ENCODE data around the gene CMTR1. TPM values are rescaled to one million over a fixed set of nuclear protein-coding genes. Genes with fewer than 3 reads are reported as not detected.
"Not testable (repeated sequence)": the region's sequence is repeated elsewhere in the genome, so short reads cannot be mapped to it uniquely, and the experiment has no call there.

CMTR1 gene
- total RNA-seq, 1 donor from 2014 or later = 25.4 TPM

- no peak for DNase-seq (ENCODE audit: low read depth in 2 of 2)
Observed at GRCh38 chr6:37491171-37491829, 58.3 kb downstream of the CMTR1 start.

- no peak for DNase-seq (ENCODE audit: low read depth in 2 of 2)
Observed at GRCh38 chr6:37491830-37492208, 58.8 kb downstream of the CMTR1 start.

GRCh38 chr6:37492236-37492972 is 59.4 kb downstream of the CMTR1 start:
- no peak for DNase-seq (ENCODE audit: low read depth in 2 of 2)

- DNase-seq (ENCODE audit: low read depth in 2 of 2) = no peak
Observed at GRCh38 chr6:37492991-37493660, 60.1 kb downstream of the CMTR1 start.

- no peak for DNase-seq (ENCODE audit: low read depth in 2 of 2)
Observed at GRCh38 chr6:37493661-37493995, 60.6 kb downstream of the CMTR1 start.

- DNase-seq (ENCODE audit: low read depth in 2 of 2) = no peak
Observed at GRCh38 chr6:37495244-37495934, 62.4 kb downstream of the CMTR1 start.

GRCh38 chr6:37496951-37497885 is 64.2 kb downstream of the CMTR1 start:
- DNase-seq (ENCODE audit: low read depth in 2 of 2) = no peak

GRCh38 chr6:37499433-37500293 is 66.6 kb downstream of the CMTR1 start, which contains the start of gene CCDC167:
Gene CCDC167, minus strand, starts transcription at chr6:37499893. Its CDS starts 30 bp downstream, at chr6:37499863.
- DNase-seq (ENCODE audit: low read depth in 2 of 2) = peak; percentile 97

- no peak for DNase-seq (ENCODE audit: low read depth in 2 of 2)
Observed at GRCh38 chr6:37500294-37500608, 67.2 kb downstream of the CMTR1 start.

GRCh38 chr6:37500904-37501303 is 67.9 kb downstream of the CMTR1 start:
- not testable (repeated sequence) for DNase-seq (ENCODE audit: low read depth in 2 of 2)

GRCh38 chr6:37501632-37502491 is 68.8 kb downstream of the CMTR1 start:
- no peak for DNase-seq (ENCODE audit: low read depth in 2 of 2)

GRCh38 chr6:37502703-37503291 is 69.8 kb downstream of the CMTR1 start:
- peak in 1 of 2 donors; percentile 36 for DNase-seq (ENCODE audit: low read depth in 2 of 2)

- DNase-seq (ENCODE audit: low read depth in 2 of 2) = no peak
Observed at GRCh38 chr6:37503309-37503965, 70.4 kb downstream of the CMTR1 start.

- no peak for DNase-seq (ENCODE audit: low read depth in 2 of 2)
Observed at GRCh38 chr6:37504024-37504423, 71.0 kb downstream of the CMTR1 start.

- no peak for DNase-seq (ENCODE audit: low read depth in 2 of 2)
Observed at GRCh38 chr6:37506479-37506878, 73.5 kb downstream of the CMTR1 start.

- no peak for DNase-seq (ENCODE audit: low read depth in 2 of 2)
Observed at GRCh38 chr6:37507077-37507476, 74.1 kb downstream of the CMTR1 start.

GRCh38 chr6:37507690-37508421 is 74.8 kb downstream of the CMTR1 start:
- no peak for DNase-seq (ENCODE audit: low read depth in 2 of 2)

- no peak for DNase-seq (ENCODE audit: low read depth in 2 of 2)
Observed at GRCh38 chr6:37511201-37511600, 78.2 kb downstream of the CMTR1 start.

Data from lung microvascular endothelial cell (primary cell).